ENCODE measurements around the gene MTHFD2L.

GRCh38 chr4:74309223-74309622 lies 151.3 kb downstream of the MTHFD2L start:
- no peak for TF ChIP-seq ZBTB7A (IDR thresholded peaks at IDR 0.05; ENCODE audit: low read depth)
- no peak for TF ChIP-seq MAX (IDR thresholded peaks at IDR 0.05)
- TF ChIP-seq, protein P1, sequence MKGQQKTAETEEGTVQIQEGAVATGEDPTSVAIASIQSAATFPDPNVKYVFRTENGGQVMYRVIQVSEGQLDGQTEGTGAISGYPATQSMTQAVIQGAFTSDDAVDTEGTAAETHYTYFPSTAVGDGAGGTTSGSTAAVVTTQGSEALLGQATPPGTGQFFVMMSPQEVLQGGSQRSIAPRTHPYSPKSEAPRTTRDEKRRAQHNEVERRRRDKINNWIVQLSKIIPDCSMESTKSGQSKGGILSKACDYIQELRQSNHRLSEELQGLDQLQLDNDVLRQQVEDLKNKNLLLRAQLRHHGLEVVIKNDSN (IDR thresholded peaks at IDR 0.05), result no peak
- no peak for TF ChIP-seq TAF1 (IDR thresholded peaks at IDR 0.05; ENCODE audit: low read depth)
- no peak for TF ChIP-seq CREB1 (IDR thresholded peaks at IDR 0.05; ENCODE audit: low read depth)
- TF ChIP-seq EP300 (IDR thresholded peaks at IDR 0.05; ENCODE audit: borderline replicate concordance), result no peak
- no peak for TF ChIP-seq CEBPB (IDR thresholded peaks at IDR 0.05)

All from Ishikawa (cell line).